ENCODE data around the gene PLIN3. TPM values are rescaled to one million over a fixed set of nuclear protein-coding genes. Genes with fewer than 3 reads are reported as not detected.

Gene PLIN3
- total and polyA plus RNA-seq, 10 donors = 26.7 to 63.5 (median 37.9) TPM

- DNase-seq = no peak
- H3K27me3 ChIP-seq (replicated peaks in 1 of 7) = no peaks in the 10 kb centered on the region
- no peak overlapping the region for H3K27ac ChIP-seq
- no peak overlapping the region for H3K4me3 ChIP-seq
- TF ChIP-seq CTCF (IDR thresholded peaks at IDR 0.05 in 8 of 11, conservative IDR thresholded peaks at IDR 0.05 in 3 of 11) = no peak
- no peak for TF ChIP-seq POLR2A (IDR thresholded peaks at IDR 0.05)
- TF ChIP-seq POLR2AphosphoS5 (IDR thresholded peaks at IDR 0.05) = no peak
- peaks cover 0 to 14% (median 2%) of the 10 kb centered on the region in 6 donors for H3K4me1 ChIP-seq
- H3K36me3 ChIP-seq = peaks cover 0 to 98% (median 77%) of the 10 kb centered on the region in 6 donors
- intact Hi-C loops (cut with DNase I; ENCODE audit: low total_unique reads) = no loop called here
- H3K9me3 ChIP-seq = no peaks in the 10 kb centered on the region
- 86 to 94% (median 88%) methylated on average over 10 of the region's 10 CpGs for WGBS, 5 donors
Measured at GRCh38 chr19:4844348-4845179, 22.9 kb downstream of the PLIN3 start.

DNA sequence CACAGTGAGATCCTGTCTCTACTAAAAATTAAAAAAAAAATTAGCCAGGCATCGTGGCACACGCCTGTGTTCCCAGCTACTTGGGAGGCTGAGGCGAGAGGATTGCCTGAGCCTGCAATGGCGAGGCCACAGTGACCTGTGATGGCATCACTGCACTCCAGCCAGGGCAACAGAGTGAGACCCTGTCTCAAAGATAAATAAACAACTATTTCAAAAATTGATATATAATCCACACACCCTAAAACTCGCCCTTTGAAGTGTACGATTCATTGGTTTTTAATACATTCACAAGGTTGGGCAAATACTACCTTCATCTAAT lies 23.9 kb downstream of the PLIN3 start:
- no peak for TF ChIP-seq POLR2AphosphoS5 (IDR thresholded peaks at IDR 0.05)
- TF ChIP-seq POLR2A (IDR thresholded peaks at IDR 0.05) = no peak
- no peak for TF ChIP-seq CTCF (IDR thresholded peaks at IDR 0.05 in 8 of 11, conservative IDR thresholded peaks at IDR 0.05 in 3 of 11)
- Histone ChIP-seq H3K9me3 (no peaks in the 10 kb centered on the region), H3K4me1 (peaks cover 0 to 14% (median 2%) of the 10 kb centered on the region in 6 donors), H3K4me3 (no peak overlapping the region), H3K36me3 (peaks cover 4 to 98% (median 80%) of the 10 kb centered on the region in 6 donors), H3K27ac (no peak overlapping the region), H3K27me3 (replicated peaks in 1 of 7) (no peaks in the 10 kb centered on the region)
- intact Hi-C loops (cut with DNase I; ENCODE audit: low total_unique reads) = no loop called here
- no peak for DNase-seq
- 90 to 97% (median 94%) methylated on average over 6 of the region's 6 CpGs for WGBS, 5 donors

- no peak for DNase-seq
- intact Hi-C loops (cut with DNase I; ENCODE audit: low total_unique reads) = no loop called here
- peak in 1 of 3 donors; percentile 32 for TF ChIP-seq POLR2AphosphoS5 (IDR thresholded peaks at IDR 0.05)
- no peak for TF ChIP-seq CTCF (IDR thresholded peaks at IDR 0.05 in 8 of 11, conservative IDR thresholded peaks at IDR 0.05 in 3 of 11)
- no peak for TF ChIP-seq POLR2A (IDR thresholded peaks at IDR 0.05)
- Histone ChIP-seq H3K36me3 (peaks cover 4 to 72% (median 48%) of the 10 kb centered on the region in 6 donors), H3K9me3 (no peaks in the 10 kb centered on the region), H3K27ac (no peak overlapping the region), H3K4me1 (peaks cover 0 to 14% (median 2%) of the 10 kb centered on the region in 6 donors), H3K27me3 (replicated peaks in 1 of 7) (no peaks in the 10 kb centered on the region), H3K4me3 (no peak overlapping the region)
- WGBS, 5 donors = 91 to 97% (median 96%) methylated on average over 11 to 17 of the region's 17 CpGs
Measured at GRCh38 chr19:4839192-4839591, 28.3 kb downstream of the PLIN3 start.

DNA sequence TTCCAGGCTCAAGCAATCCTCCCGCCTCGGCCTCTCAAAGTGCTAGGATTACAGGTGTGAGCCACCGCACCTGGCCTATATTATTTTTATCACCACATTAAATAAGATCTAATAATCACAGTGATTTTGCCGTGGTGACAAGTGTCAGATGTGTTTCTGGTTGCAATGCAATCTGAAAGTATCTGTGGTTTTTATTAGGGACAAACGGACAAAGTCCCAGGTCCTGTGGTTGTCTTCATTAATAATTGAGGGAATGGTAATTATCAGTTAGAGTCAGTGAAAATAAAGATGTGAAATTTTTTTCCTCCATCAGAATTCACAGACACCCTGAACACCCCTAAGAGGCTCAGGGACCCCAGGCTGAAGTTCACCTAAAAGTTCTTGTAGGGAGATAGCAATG lies 34.7 kb downstream of the PLIN3 start:
- peaks cover 17 to 46% (median 32%) of the 10 kb centered on the region in 6 donors for H3K4me1 ChIP-seq
- no peak for DNase-seq
- H3K27ac ChIP-seq = peak overlapping the region in 1 of 8 donors; percentile 16
- H3K27me3 ChIP-seq (replicated peaks in 1 of 7) = no peaks in the 10 kb centered on the region
- WGBS, 5 donors = 79 to 91% (median 83%) methylated on average over 5 of the region's 5 CpGs
- H3K36me3 ChIP-seq = peaks cover 0 to 10% (median 2%) of the 10 kb centered on the region in 6 donors
- no peaks in the 10 kb centered on the region for H3K9me3 ChIP-seq
- intact Hi-C loops (cut with DNase I; ENCODE audit: low total_unique reads) = no loop called here
- TF ChIP-seq POLR2AphosphoS5 (IDR thresholded peaks at IDR 0.05) (no peak), POLR2A (IDR thresholded peaks at IDR 0.05) (no peak), CTCF (IDR thresholded peaks at IDR 0.05 in 8 of 11, conservative IDR thresholded peaks at IDR 0.05 in 3 of 11) (no peak)
- H3K4me3 ChIP-seq = no peak overlapping the region

Measured in spleen (tissue), 11 donors.